HEK293T (cell line): ENCODE results near the gene NTN1.

ENCODE experiments used
- ARNT ChIP-seq: fragments of 450-650 bp; IDR thresholded peaks from 2 replicates; pipeline ENCODE4 v1.6.1; 2017; ENCODE audit warnings: mild to moderate bottlenecking
- BHLHE40 ChIP-seq: fragments of 450-650 bp; IDR thresholded peaks from 2 replicates; pipeline ENCODE4 v1.6.1; 2016; ENCODE audit warnings: mild to moderate bottlenecking, moderate library complexity, borderline replicate concordance
- ELF4 ChIP-seq: fragments of 450-650 bp; IDR thresholded peaks from 2 replicates; pipeline ENCODE4 v1.6.1; 2017; ENCODE audit warnings: antibody characterized with exemption
- FOXA1 ChIP-seq: fragments of 450-650 bp; IDR thresholded peaks from 2 replicates; pipeline ENCODE4 v1.6.1; 2016; ENCODE audit warnings: mild to moderate bottlenecking
- FOXK2 ChIP-seq: fragments of 450-650 bp; IDR thresholded peaks from 2 replicates; pipeline ENCODE4 v1.6.1; 2016; ENCODE audit warnings: mild to moderate bottlenecking
- FOXM1 ChIP-seq: fragments of 450-650 bp; IDR thresholded peaks from 2 replicates; pipeline ENCODE4 v1.6.1; 2017; ENCODE audit warnings: mild to moderate bottlenecking, borderline replicate concordance
- L3MBTL2 ChIP-seq: fragments of 450-650 bp; conservative IDR thresholded peaks from 2 replicates; pipeline ENCODE4 v1.6.1; 2016; ENCODE audit warnings: mild to moderate bottlenecking
- NFRKB ChIP-seq: fragments of 450-650 bp; IDR thresholded peaks from 2 replicates; pipeline ENCODE4 v1.6.1; 2016; ENCODE audit warnings: mild to moderate bottlenecking, moderate library complexity
- SP1 ChIP-seq: fragments of 450-650 bp; IDR thresholded peaks from 2 replicates; pipeline ENCODE4 v1.6.1; 2017
- TARDBP ChIP-seq: fragments of 450-650 bp; IDR thresholded peaks from 2 replicates; pipeline ENCODE4 v1.6.1; 2016

GRCh38 chr17:9231449-9232154 lies 210.3 kb downstream of the NTN1 start:
- TF ChIP-seq FOXA1, result no peak
- no peak for TF ChIP-seq SP1
- TF ChIP-seq L3MBTL2, result no peak
- no peak for TF ChIP-seq ELF4
- no peak for TF ChIP-seq FOXK2
- no peak for TF ChIP-seq FOXM1
- no peak for TF ChIP-seq TARDBP
- no peak for TF ChIP-seq BHLHE40
- no peak for TF ChIP-seq NFRKB
- no peak for TF ChIP-seq ARNT
